SK-N-SH (cell line): ENCODE results near the gene LIN28B. TPM values are rescaled to one million over a fixed set of nuclear protein-coding genes. Genes with fewer than 3 reads are reported as not detected.

Experiments used
- CTCF ChIA-PET: fragments of 300-600, 350-600 bp; formaldehyde crosslinking; extraction: SDS; loops from one replicate; lab custom pipeline; 2021; lab: Yijun Ruan, JAX
- POLR2A ChIA-PET: fragments of 350-600 bp; sonication (Branson Sonifier 250); formaldehyde crosslinking; extraction: SDS; loops from one replicate; lab custom pipeline; 2020; ENCODE audit warnings: antibody characterized with exemption, inconsistent platforms; lab: Yijun Ruan, JAX
- DNase-seq: peaks from one replicate; pipeline ENCODE4 v3.0.0; 2012
- H2AFZ ChIP-seq: fragments of 200-600 bp; sonication (generic); 2 replicates; pipeline ENCODE4 v1.8.1; 2016; ENCODE audit warnings: antibody characterized with exemption, mild to moderate bottlenecking, low read depth
- H3F3A ChIP-seq: fragments of 200-600 bp; sonication (generic); replicated peaks from 2 replicates; pipeline ENCODE3; 2016; ENCODE audit warnings: antibody characterized with exemption, mild to moderate bottlenecking; ENCODE audit not compliant: insufficient read depth
- H3K27ac ChIP-seq, 2 experiments: fragments of 200-500 bp in 1 of 2; fragments of 200-600 bp in 1 of 2; sonication (Bioruptor generic) in 1 of 2; sonication (generic), shearing (Covaris generic) in 1 of 2; 2 replicates each; pipeline versions ENCODE4 v1.5.1 to v1.6.1; 2014 to 2016; ENCODE audit warnings: low read depth in 2 of 2, inconsistent platforms in 1 of 2, low read length in 1 of 2, mild to moderate bottlenecking in 1 of 2, mixed read lengths in 1 of 2
- H3K27me3 ChIP-seq: fragments of 200-600 bp; sonication (generic), shearing (Covaris generic); 2 replicates; pipeline ENCODE4 v1.6.1; 2016; ENCODE audit warnings: mixed run types; ENCODE audit not compliant: insufficient read depth
- H3K36me3 ChIP-seq, 2 experiments: fragments of 200-500 bp in 1 of 2; fragments of 200-600 bp in 1 of 2; sonication (Bioruptor generic) in 1 of 2; sonication (generic) in 1 of 2; replicated peaks in 1 of 2; 2 replicates each; pipeline versions ENCODE3 to v1.5.1; 2014 to 2016; ENCODE audit warnings: low read length in 1 of 2, mild to moderate bottlenecking in 1 of 2; ENCODE audit not compliant: insufficient read depth in 2 of 2, control insufficient read depth in 1 of 2
- H3K4me1 ChIP-seq, 2 experiments: fragments of 200-500 bp in 1 of 2; fragments of 200-600 bp in 1 of 2; sonication (Bioruptor generic) in 1 of 2; sonication (generic), shearing (Covaris generic) in 1 of 2; 2 replicates each; pipeline versions ENCODE4 v1.5.1 to v1.6.1; 2014 to 2016; ENCODE audit warnings: low read depth in 1 of 2, low read length in 1 of 2, mixed run types in 1 of 2; ENCODE audit not compliant: insufficient read depth in 2 of 2, control insufficient read depth in 1 of 2
- H3K4me2 ChIP-seq: fragments of 200-600 bp; sonication (generic), shearing (Covaris generic); 2 replicates; pipeline ENCODE4 v1.6.1; 2017; ENCODE audit warnings: mixed run types
- H3K4me3 ChIP-seq, 2 experiments: fragments of 200-500 bp in 1 of 2; fragments of 200-600 bp in 1 of 2; sonication (Bioruptor generic) in 1 of 2; sonication (generic), shearing (Covaris generic) in 1 of 2; 2 replicates each; pipeline versions ENCODE4 v1.5.1 to v1.8.1; 2014 to 2016; ENCODE audit warnings: low read depth in 2 of 2, inconsistent platforms in 1 of 2, low read length in 1 of 2, mild to moderate bottlenecking in 1 of 2, mixed read lengths in 1 of 2, moderate library complexity in 1 of 2
- H3K79me2 ChIP-seq: fragments of 200-600 bp; sonication (generic); 2 replicates; pipeline ENCODE4 v1.8.1; 2017; ENCODE audit warnings: mild to moderate bottlenecking; ENCODE audit not compliant: insufficient read depth
- H3K9ac ChIP-seq: fragments of 200-600 bp; sonication (generic); 2 replicates; pipeline ENCODE4 v1.6.1; 2017; ENCODE audit warnings: mixed run types
- H3K9me2 ChIP-seq: fragments of 200-600 bp; sonication (generic); 2 replicates; pipeline ENCODE4 v1.6.1; 2017; ENCODE audit warnings: mixed run types
- H3K9me3 ChIP-seq: fragments of 200-600 bp; sonication (generic); 2 replicates; pipeline ENCODE4 v1.6.1; 2017; ENCODE audit warnings: mixed run types, mild to moderate bottlenecking, moderate library complexity
- H4K20me1 ChIP-seq: fragments of 200-600 bp; sonication (generic); 2 replicates; pipeline ENCODE4 v1.6.1; 2017; ENCODE audit warnings: mild to moderate bottlenecking, mixed run types; ENCODE audit not compliant: insufficient read depth
- ELF1 ChIP-seq: IDR thresholded peaks from 2 replicates; pipeline ENCODE4 v1.4.0; 2012
- EP300 ChIP-seq, 2 experiments: IDR thresholded peaks; 2 replicates each; pipeline versions ENCODE4 v1.4.0 to v1.6.1; 2012; ENCODE audit warnings: borderline replicate concordance in 1 of 2, low read depth in 1 of 2, low read length in 1 of 2
- EZH2phosphoT487 ChIP-seq: fragments of 200-600 bp; sonication (generic); IDR thresholded peaks from 2 replicates; pipeline ENCODE4 v1.6.1; 2017; ENCODE audit warnings: low read depth, mixed run types, mild to moderate bottlenecking, antibody characterized with exemption, moderate library complexity, borderline replicate concordance
- FOSL2 ChIP-seq: IDR thresholded peaks from 2 replicates; pipeline ENCODE4 v1.4.0; 2012; ENCODE audit warnings: low read depth, mild to moderate bottlenecking, moderate library complexity, borderline replicate concordance
- FOXJ3 ChIP-seq: sonication (generic); formaldehyde crosslinking; IDR thresholded peaks from 2 replicates; pipeline ENCODE4 v1.5.1; 2020; ENCODE audit warnings: mild to moderate bottlenecking, missing genetic modification reagents
- GABPA ChIP-seq: IDR thresholded peaks from 2 replicates; pipeline ENCODE4 v1.4.0; 2012; ENCODE audit warnings: low read depth, mild to moderate bottlenecking
- MEF2A ChIP-seq: IDR thresholded peaks from 2 replicates; pipeline ENCODE4 v1.4.0; 2012; ENCODE audit warnings: low read depth, borderline replicate concordance
- NFIC ChIP-seq: IDR thresholded peaks from 2 replicates; pipeline ENCODE4 v1.4.0; 2012; ENCODE audit warnings: borderline replicate concordance
- POLR2AphosphoS5 ChIP-seq: IDR thresholded peaks from 2 replicates; pipeline ENCODE4 v1.6.1; 2012; ENCODE audit warnings: low read depth, low read length
- RAD21 ChIP-seq: IDR thresholded peaks from 2 replicates; pipeline ENCODE4 v1.6.1; 2012; ENCODE audit warnings: mild to moderate bottlenecking, low read length
- RCOR1 ChIP-seq: fragments of 150-350 bp; IDR thresholded peaks from 2 replicates; pipeline ENCODE4 v1.6.1; 2017; ENCODE audit warnings: antibody characterized with exemption, low read length
- RXRA ChIP-seq: IDR thresholded peaks from 2 replicates; pipeline ENCODE4 v1.4.0; 2012; ENCODE audit warnings: low read depth, mild to moderate bottlenecking, borderline replicate concordance
- SIN3A ChIP-seq: IDR thresholded peaks from 2 replicates; pipeline ENCODE4 v1.6.1; 2012; ENCODE audit warnings: low read depth, mild to moderate bottlenecking, low read length, moderate library complexity, borderline replicate concordance
- SMC3 ChIP-seq: IDR thresholded peaks from 2 replicates; pipeline ENCODE4 v1.6.1; 2012; ENCODE audit warnings: low read depth, low read length, improper control_type of control experiment
- TAF1 ChIP-seq: IDR thresholded peaks from 2 replicates; pipeline ENCODE4 v1.6.1; 2012; ENCODE audit warnings: low read depth, mild to moderate bottlenecking, low read length, moderate library complexity, borderline replicate concordance
- WGBS: methylation state at CpG from one replicate; pipeline ENCODE4 v1.1.6; 2017; ENCODE audit warnings: low lambda C conversion rate; 5-methylcytosine and 5-hydroxymethylcytosine counted together
- polyA plus RNA-seq, 3 experiments: library from polyadenylated mRNA; depleted of rRNA; stranded (reverse); fragments of >200 nt; gene quantifications; 2 replicates each; pipeline ENCODE4 v1.2.3, GENCODE V29; 2012
- TF ChIP-seq, protein P1 (sequence below): IDR thresholded peaks from 2 replicates; pipeline ENCODE4; 2012
- TF ChIP-seq, protein P2 (sequence below): IDR thresholded peaks from 2 replicates; pipeline ENCODE4 v1.4.0; 2012; ENCODE audit warnings: low read depth, borderline replicate concordance

LIN28B gene
- polyA plus RNA-seq, 1 of the 3 experiments (the other 2 are of a cell fraction): 0.67 TPM

DNA sequence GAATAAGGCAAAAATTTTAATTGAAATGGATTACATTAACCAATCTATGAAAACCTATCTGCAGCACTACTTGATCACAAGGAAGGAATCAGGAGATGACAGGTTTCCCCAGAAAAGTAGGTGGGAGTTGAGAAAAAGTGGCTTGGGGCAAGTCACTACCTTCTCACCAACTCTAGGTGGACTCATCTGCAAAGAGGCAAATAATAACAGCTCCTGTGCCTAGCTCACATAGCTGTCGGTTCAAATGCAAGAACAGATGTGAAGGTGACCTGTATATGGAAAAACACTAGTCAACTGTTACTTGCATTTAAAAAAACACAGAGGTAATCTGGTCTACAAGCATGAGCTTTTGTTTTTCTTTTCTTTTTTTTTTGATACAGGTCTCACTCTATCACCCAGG lies 155.7 kb downstream of the LIN28B start:
- TF ChIP-seq RAD21 (peak; percentile 18; the same call in 1 of the 2 replicates), SIN3A (no peak)
- TF ChIP-seq, protein P1, sequence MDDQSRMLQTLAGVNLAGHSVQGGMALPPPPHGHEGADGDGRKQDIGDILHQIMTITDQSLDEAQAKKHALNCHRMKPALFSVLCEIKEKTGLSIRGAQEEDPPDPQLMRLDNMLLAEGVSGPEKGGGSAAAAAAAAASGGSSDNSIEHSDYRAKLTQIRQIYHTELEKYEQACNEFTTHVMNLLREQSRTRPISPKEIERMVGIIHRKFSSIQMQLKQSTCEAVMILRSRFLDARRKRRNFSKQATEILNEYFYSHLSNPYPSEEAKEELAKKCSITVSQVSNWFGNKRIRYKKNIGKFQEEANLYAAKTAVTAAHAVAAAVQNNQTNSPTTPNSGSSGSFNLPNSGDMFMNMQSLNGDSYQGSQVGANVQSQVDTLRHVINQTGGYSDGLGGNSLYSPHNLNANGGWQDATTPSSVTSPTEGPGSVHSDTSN: no peak
- POLR2A ChIA-PET: no interaction called here

DNA sequence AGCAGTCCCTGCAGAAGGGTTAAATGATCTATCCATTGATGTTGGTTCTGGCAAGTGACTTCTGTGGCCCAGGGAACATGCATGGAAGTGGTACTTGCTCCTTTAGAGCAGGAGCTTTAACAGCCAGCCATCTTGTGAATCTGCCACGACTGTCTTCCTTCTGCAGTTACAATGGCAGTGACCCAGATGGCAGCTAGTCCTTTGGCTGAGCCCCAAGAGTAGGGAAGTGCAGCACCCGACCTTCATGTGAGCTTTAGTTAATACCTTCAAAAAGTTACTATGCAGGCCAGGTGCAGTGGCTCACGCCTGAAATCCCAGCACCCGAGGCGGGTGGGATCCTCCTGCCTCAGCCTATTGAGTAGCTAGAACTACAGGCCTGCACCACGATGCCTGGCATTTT lies 156.5 kb downstream of the LIN28B start:
- DNase-seq: no peak
- no peaks in the 10 kb centered on the region for H3F3A ChIP-seq
- no peaks in the 10 kb centered on the region for H3K27me3 ChIP-seq
- H4K20me1 ChIP-seq: no peaks in the 10 kb centered on the region
- H3K9me2 ChIP-seq: no peaks in the 10 kb centered on the region
- H3K27ac ChIP-seq: no peak overlapping the region
- CTCF ChIA-PET: interaction anchor here (1.3 to 1.4 kb wide), 2 partner anchors 26 to 289 kb away, joined by 5 to 7 read pairs; partner anchors contain the start of gene PREP
- H3K9me3 ChIP-seq: no peaks in the 10 kb centered on the region
- POLR2A ChIA-PET: no interaction called here
- no peaks in the 10 kb centered on the region for H3K4me1 ChIP-seq
- no peak overlapping the region for H3K4me2 ChIP-seq
- no peak for TF ChIP-seq NFIC
- no peak for TF ChIP-seq SMC3
- TF ChIP-seq EP300 (IDR thresholded peaks at IDR 0.05; ENCODE audit: borderline replicate concordance in 1 of 2, low read depth in 1 of 2, low read length in 1 of 2): no peak
- TF ChIP-seq RCOR1: no peak
- TF ChIP-seq, protein P2, sequence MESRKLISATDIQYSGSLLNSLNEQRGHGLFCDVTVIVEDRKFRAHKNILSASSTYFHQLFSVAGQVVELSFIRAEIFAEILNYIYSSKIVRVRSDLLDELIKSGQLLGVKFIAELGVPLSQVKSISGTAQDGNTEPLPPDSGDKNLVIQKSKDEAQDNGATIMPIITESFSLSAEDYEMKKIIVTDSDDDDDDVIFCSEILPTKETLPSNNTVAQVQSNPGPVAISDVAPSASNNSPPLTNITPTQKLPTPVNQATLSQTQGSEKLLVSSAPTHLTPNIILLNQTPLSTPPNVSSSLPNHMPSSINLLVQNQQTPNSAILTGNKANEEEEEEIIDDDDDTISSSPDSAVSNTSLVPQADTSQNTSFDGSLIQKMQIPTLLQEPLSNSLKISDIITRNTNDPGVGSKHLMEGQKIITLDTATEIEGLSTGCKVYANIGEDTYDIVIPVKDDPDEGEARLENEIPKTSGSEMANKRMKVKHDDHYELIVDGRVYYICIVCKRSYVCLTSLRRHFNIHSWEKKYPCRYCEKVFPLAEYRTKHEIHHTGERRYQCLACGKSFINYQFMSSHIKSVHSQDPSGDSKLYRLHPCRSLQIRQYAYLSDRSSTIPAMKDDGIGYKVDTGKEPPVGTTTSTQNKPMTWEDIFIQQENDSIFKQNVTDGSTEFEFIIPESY: no peak
- no peak for TF ChIP-seq FOXJ3 (CRISPR knock-in tag)
- no peak for TF ChIP-seq MEF2A
- TF ChIP-seq SIN3A: no peak
- no peak for TF ChIP-seq EZH2phosphoT487
- TF ChIP-seq, protein P1: no peak
- TF ChIP-seq TAF1: no peak
- no peak for TF ChIP-seq FOSL2
- TF ChIP-seq ELF1: no peak
- no peak for TF ChIP-seq POLR2AphosphoS5
- no peak for TF ChIP-seq RXRA
- no peak for TF ChIP-seq GABPA
- 92% methylated on average over 6 of the region's 6 CpGs for WGBS
- H3K79me2 ChIP-seq: no peaks in the 10 kb centered on the region
- H2AFZ ChIP-seq: no peak overlapping the region
- no peak overlapping the region for H3K4me3 ChIP-seq
- H3K9ac ChIP-seq: no peak overlapping the region
- H3K36me3 ChIP-seq: peaks cover 30 to 36% of the 10 kb centered on the region in 2 experiments

More for the DNA sequence above, 155.7 kb downstream of the LIN28B start:
- Histone ChIP-seq H3K79me2 (no peaks in the 10 kb centered on the region), H3K36me3 (peaks cover 32 to 38% of the 10 kb centered on the region in 2 experiments), H2AFZ (no peak overlapping the region), H3K27me3 (no peaks in the 10 kb centered on the region), H3K4me3 (no peak overlapping the region), H3K4me1 (peaks cover 0 to 3% of the 10 kb centered on the region in 2 experiments; a peak in 1 of 4 replicates), H3K27ac (no peak overlapping the region), H3K9me3 (no peaks in the 10 kb centered on the region), H4K20me1 (no peaks in the 10 kb centered on the region), H3K9ac (no peak overlapping the region), H3K4me2 (no peak overlapping the region), H3K9me2 (no peaks in the 10 kb centered on the region), H3F3A (no peaks in the 10 kb centered on the region)
- CTCF ChIA-PET: interaction anchor here (1.3 to 1.4 kb wide), 2 partner anchors 25 to 290 kb away, joined by 5 to 7 read pairs; partner anchors contain the start of gene PREP
- DNase-seq: no peak
- 93% methylated on average over 1 of the region's 1 CpG for WGBS
